Activated CD8-positive, alpha-beta memory T cell treated with anti-CD3 and anti-CD28 coated beads for 4 hours (primary cell): ENCODE measurements around the gene CFAP46.
"Not testable (repeated sequence)": the region's sequence is repeated elsewhere in the genome, so short reads cannot be mapped to it uniquely, and the experiment has no call there.

ENCODE experiments used
- DNase-seq, 2 donors: peaks; one replicate each; pipeline ENCODE4 v3.0.0-alpha.2; 2020; ENCODE audit warnings: low read depth in 2 of 2

CFAP46 gene

DNA sequence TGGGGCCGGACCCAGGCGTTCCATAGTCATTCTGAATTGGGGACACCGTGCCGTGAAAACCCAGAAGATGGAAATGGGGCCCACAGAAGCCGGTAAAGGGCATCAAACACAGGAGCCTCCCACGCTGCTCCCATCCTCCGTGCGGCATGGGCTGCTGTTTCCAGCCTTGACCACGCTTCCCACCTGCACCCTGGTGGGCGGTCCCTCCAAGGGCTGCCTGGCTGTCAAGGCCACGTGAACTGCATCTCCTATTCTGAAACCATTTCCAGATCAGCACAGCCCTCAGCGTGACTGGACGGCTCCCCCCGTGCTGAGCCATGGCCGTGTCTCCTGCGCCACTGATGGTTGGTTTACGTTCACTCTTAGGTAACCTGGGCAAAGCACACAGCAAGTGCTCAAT is 14.1 kb downstream of the CFAP46 start:
- DNase-seq, result no peak

DNA sequence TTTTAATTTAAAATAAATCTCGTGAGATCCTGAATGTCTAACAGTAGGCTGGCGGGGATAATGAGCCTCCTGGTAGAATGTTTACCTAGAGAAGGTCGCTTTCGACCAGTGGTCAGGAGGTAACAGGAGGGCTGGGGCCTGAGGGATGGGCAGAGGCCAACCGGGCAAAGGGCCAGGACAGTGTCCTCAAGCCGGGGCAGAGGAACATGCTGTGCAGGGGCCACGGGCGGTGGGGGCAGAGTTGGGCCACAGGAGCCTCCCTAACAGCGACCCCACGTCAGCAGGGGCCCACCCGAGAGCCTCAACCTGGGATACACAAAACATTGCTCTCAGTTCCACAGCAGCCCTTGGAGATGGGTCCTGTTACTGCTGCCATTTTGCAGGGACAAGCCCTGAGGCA is 14.5 kb downstream of the CFAP46 start:
- no peak for DNase-seq

DNA sequence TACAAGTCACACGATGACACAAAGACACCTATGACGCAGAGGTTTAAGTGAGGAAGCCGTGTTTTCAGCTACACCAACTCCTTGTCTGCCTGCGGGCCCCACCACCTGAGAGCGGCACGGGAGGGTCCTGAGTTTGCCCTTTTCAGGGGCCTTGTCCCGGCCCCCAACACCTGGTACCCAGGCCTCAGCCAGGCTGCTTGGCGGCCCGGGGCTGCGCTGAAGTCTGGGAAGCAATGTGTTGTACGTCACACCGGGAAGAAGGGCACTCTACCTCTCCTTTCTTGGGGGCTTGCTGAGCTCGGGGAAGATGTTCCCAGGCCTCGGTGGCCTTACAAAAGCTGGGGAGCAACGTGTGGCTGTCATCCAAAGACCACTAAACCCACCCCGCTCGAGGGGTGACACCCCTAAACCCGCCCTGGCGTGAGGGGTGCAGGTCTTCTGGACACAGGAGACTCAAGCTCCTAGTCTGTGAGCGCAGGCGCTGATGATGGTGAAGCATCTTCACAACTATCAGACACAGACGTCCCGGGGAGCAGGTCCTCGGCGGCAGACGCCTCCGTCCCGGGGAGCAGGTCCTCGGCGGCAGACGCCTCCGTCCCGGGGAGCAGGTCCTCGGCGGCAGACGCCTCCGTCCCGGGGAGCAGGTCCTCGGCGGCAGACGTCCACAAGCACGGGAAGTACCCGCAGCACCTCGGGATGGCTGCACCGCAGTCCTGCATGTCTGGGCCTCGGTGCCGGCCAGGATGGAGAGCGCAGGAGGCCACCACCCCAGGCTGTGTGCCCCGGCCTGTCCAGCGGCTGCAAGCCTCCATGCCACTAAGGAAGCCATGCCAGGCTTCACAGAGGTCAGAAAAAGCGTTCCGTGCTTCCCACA is 15.4 kb downstream of the CFAP46 start:
- DNase-seq, result no peak

DNA sequence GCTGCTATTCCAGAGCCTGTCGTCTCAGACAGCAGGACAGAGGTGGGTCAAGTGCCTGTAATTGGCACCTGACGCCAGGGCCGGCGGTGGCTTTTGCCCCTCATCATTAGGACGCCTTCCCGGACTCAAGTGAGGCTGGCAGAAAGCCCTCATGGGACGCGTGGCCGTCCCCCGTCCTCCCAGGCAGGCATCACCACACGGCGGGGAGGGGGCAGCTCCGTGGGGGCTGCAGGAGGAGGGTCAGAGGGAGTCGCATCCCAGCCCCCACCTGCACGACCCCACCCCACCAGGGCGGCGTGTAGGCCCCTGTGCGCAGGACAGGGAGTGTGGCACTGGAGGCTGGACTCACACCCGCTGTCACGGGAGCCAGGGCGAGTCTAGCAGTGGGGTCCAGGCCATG is 16.3 kb downstream of the CFAP46 start:
- DNase-seq, result no peak

DNA sequence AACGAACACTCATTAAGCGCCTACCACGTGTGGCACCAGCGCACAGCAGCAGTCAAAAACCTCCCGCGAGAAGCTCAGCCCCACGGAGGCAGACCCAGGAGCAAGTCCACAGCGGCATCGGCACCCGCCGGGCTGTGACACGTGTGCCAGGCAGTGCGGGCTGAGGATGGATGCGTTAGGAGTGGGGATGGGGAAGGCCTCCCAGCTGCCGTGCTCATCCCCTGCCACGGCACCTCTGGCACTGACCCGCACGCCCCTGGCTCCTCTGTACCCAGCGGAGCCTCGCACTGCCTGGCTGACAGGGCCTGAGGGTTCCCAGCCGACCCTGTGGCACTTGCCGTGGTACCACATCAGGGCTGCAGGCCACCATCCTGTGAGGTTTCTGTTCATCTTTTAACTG is 16.8 kb downstream of the CFAP46 start:
- DNase-seq, result no peak

DNA sequence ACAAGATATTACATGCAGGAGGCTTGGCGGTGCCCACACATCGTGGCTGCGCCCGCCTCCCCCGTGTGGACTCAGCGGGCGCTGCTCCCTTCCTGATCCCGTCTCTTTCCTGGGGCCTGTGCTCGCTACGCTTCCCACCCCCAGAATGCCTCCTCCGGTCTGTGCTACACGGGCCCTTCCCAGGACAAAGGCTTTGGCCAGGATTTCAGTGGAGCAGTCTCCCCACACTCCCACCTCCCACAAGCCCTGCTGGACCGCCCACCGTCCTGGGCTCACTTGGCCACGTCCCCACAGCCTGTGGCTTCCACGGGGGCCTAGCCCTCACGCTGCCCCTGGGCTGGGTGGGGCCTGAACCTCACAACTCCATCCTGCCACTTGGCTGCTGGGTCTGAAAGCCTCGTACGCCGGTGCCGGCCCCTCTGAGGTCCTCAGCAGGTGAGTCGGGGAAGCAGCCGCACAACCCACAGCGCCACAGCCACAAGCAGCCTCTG is 17.3 kb downstream of the CFAP46 start:
- no peak for DNase-seq

DNA sequence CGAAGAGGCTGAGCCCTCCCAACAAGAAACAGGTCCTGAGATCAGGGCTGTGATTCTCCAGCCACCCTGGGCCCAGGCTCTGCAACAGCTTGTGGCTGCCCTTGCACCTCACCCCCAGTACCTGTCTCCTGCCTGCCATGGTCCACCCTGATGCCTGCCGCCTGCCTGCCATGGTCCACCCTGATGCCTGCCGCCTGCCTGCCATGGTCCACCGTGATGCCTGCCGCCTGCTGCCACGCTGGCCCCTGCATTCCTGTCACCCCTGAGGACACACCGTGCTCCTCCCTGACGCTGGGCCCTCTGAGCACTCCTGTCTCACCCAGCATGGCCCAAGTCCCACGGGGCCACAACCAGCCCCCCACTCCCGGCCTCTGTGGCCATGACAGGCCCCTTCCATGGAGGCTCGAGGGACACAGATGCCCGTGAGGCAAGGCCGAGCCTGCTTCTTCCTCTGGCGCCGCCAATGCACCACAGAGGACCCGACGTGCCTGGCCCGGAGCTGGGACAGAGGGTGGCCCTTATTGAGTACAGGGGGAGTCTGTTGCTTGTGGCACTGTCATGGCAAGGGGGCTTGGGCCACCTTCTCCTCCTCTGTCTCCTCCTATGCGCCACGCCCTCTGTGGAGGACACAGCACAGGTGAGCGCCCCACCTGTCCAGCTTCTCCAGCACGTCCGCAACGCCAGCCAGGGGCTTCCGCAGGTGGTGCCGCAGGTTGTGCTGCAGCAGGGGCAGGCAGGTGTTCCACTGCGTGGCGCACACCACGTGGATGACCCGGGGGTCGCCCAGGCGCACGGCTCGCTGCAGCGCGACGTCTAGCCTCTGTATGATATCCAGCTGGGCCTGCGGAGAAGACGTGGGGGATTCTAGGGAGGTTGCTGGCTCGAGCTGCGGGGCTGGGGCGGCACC is 18.1 kb downstream of the CFAP46 start:
- DNase-seq, result no peak

DNA sequence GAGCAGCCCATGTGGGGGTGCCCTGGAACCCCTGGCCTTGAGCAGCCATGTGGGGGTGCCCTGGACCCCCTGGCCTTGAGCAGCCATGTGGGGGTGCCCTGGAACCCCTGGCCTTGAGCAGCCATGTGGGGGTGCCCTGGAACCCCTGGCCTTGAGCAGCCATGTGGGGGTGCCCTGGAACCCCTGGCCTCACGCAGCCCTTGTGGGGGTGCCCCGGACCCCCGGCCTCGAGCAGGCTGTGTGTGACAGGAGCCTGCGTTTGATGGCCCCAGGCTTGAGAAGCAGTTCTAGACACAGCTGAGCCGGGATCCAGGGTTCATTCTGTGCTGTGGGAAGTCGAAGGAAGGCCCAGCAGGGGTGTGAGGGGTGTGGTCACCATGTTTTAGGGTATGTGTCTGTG is 19.0 kb downstream of the CFAP46 start:
- not testable (repeated sequence) for DNase-seq

DNA sequence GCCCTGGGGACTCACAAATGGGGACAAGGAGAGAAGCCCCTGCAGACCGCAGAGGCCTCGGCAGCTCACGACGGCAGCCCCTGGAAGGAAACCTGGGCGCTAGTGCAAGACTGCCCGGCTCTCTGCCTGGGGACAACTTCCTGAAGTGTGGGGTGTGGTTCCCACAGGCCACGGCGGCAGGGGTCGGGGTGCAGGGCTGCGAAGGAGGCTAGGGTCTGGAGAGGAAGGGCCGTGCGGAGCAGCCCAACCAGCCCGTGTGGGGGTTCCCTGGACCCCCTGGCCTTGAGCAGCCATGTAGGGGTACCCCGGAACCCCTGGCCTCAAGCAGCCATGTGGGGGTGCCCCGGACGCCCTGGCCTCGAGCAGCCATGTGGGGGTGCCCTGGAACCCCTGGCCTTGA is 19.5 kb downstream of the CFAP46 start:
- DNase-seq, result no peak

DNA sequence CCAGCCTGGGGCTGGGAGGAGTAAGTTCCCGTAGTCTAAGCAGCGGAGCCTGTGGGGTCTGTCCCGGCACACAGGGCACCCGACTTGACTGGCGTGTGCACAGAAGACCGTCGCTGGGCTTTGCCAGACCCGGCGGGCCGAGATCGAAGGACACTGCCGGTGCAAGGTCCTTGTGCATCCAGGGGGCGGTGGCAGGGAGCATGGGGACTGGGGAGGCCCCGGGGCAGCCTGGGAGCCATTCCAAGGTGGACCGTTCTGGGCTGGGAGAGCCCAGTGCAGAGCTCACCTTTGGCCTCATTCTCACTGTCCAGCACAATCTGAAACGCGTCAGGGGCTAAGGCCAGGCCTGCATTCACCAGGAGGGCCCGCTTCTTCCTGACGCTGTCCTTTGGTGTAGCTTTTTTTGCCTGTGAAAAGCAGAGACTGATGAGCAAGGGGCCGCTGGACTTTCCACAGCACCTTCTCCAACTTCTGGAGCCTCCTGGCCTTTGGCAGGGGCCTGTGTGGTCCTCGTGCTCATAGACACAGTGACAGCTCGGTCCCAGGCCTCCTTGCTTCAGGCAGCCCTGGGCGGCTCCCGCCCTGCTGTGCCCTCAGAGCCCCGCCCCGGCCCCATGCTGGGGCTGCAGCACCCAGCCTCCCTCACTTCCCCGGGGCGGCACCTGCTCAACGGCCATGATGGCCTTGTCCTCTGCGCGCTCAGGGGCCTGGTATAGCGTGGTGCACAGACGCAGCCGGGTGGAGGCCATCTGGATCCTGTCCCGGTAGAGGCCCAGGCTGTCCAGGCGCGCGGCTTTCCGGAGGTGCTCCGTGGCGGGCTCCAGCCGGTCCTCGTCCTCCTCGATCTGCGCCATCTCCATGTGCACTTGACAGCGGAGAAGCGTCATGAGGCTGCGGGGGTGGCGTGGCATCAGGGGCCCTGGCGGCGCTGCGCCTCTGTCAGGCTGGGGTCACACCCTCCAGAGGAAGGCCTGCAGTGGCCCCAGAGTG is 20.3 kb downstream of the CFAP46 start:
- no peak for DNase-seq

DNA sequence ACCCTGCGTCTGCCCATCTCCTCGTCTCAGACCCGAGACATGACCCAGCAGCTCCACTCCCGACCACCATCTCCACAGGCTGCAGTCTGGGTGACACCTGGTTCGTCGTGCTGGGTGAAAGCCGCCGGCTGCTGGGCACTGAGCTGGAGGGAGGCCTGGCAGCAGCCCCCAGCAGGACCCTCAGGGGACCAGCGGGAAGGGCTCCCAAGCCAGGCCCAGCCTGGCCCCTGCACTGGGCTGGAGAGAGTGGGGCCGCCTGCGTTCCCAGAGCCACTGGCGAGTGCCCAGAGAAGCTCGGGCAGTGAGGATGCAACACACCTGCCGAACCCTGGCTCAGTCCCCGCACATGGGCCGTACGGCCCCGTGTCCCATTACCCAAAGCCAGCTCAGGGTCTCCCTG is 21.3 kb downstream of the CFAP46 start:
- DNase-seq, result no peak

DNA sequence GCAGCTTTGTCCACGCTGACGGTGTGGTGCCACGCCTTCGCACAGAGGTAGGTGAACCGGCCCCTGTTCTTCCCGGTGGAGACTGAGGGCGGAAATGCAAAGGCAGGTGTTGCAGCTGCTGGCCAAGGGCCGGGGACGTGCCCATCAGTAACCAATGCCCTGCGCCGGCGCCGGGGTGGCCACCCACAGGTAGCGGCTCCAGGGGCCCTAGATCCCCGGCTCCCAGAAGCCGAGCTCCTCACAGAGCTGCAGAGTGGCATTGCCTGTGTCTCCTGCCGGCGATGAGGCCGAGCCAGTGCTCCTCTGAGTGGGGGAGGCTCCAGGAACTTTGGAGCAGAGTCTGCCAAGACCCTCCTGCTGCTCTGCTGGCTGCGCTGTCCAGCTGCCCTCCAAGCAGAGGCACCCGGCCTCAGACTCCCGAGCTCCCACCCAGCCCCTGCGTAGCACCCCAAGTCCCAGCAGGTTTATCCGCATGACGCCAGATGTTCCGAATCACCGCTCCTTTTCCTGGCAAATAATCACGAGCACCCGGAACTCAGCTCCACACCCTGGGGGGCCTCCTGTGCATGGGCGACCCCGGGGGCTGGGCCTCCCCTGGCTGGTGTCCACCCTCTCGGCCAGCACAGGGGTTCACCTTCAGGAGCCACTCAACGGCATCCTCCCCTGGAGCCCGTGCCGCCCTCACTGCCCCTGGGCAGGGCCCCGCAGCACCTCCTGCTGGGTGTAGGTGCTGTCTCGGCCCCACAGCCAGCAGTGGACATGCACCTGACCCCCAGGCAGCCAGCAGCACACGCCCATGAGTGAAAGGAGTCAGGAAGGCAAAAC is 22.1 kb downstream of the CFAP46 start:
- no peak for DNase-seq

DNA sequence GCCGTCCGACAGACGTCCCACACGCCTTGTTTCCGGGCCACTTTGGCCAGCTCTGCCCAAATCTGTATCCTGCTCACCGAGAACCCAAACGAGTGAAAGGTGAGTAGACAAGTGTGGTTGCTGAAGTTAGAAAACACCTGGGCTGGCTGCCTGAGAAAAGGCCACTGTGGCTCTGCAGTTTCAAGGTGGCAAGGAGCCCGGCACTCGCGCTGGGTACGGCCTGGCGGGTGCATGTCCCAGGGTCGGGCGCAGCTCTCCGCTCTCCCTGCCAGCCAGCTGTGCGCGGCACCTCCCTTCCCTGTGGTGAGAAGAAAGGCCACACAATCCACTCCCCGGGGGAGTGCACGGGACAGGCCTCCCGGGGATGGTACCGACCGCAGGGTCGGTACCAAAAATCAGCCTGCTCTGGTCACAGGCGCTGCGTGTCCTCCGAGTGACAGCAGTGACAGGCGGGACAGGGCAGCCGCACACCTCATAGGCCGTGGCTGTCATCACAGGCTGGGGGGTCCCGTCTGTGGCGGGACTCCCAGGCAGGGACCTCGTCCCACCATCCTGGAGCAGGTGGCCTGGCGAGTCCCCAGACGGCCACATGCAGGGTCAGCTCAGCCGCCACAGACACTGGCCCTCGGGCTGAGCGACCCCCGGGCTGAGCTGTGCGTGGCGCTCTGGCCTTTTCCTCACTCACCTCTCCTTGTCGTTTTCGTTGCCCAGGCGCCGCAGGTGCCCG is 22.8 kb downstream of the CFAP46 start:
- no peak for DNase-seq

DNA sequence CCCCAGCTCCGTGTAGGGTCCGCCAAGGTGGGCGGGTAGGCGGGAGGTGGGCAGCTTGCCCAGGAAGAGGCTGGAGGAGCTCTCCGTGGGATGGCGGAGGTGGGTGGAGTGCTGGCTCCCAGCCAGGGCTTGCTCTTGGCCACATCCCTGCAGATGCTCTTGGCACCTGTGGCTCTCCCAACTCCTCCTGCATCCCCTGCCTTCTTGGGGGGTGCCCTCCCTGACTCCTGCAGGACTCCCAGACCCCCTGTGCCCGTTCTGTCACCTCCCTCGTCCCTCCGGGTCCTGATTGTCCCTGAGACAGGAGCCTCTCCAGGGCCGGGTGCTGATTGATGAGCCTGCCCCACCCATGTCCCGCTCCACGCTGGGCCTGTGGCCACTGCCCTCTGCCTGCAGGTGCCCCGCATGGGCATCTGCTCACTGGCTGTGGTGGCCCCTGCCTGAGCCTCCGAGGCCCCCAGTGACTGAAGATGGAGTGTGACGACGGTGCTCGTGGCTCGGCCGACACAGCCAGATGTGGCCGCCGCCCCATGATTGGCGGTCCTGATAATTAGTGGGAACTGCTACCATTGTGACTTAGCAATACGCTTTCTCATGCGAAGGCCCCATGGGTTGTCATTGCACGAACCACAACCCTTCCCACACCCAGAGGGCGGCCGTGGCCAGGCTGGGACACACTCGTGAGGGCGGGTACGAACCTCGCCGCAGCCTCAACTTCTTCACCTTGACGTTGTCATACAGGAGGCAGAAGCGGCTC is 23.6 kb downstream of the CFAP46 start:
- no peak for DNase-seq

DNA sequence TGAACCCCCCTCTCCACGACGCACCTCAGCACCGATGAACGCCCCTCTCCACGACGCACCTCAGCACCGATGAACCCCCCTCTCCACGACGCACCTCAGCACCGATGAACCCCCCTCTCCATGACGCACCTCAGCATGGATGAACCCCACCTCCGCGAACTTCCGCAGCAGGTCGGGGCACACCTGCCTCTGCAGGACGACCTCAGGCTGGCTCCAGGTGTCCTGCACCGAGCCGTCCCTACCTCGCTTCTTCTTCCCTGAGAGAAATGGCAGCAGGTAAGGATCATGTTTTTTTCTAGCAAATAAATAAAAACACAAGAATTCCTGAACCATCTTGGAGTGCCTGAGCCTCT is 24.1 kb downstream of the CFAP46 start:
- DNase-seq, result no peak

DNA sequence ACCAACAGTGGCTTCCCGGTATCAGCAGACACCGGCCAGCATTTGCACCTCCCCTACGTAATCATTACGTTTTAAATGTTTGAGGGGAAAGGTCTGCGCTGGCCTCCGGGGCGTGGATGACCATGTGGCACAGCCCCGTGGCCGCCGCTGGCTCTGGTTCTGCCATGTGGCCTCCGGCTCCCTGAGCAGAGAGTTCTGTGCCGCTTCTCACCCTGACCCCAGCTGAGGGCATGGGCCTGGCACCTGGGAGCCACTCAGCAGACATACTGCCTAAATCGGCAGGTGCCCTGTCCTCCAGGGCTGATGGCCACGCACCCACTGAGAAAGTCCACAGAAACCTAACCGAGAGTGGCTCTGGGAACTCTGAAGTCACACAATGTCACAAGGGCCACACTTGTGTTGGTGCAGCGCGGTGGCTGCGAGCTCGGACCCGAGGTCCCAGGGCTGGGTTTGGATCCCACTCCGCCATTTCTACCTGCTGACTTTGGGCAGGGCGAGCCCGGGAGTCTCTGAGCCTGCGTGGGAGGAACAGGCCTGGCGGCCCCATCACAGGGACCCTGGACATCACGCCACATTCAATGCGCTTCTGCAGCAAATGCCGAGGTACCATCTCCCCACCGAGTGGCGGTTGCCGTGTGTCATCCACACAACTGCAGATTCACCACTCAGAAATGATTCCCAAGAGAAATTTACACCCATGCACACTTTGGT is 25.3 kb downstream of the CFAP46 start:
- DNase-seq, result no peak

DNA sequence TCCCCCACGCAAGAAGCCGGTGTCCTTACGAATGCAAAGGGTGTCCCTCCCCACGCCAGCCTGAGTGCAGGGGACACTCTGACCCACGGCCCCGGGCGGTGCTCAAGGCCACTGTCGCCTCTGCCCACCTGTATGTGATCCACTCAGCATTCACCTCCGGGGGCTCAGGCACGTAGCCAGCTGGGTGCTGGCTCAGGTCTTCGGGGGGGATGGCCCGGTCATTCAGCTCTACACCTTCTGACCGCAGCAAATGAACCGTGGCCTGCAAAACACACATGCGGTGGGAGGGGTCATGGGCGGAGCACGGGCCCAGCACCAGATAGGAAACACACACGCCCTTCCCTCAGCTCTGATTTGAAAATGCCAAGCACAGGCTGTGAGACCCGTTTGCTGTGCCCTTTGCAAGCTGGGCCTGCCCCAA is 25.9 kb downstream of the CFAP46 start:
- no peak for DNase-seq

DNA sequence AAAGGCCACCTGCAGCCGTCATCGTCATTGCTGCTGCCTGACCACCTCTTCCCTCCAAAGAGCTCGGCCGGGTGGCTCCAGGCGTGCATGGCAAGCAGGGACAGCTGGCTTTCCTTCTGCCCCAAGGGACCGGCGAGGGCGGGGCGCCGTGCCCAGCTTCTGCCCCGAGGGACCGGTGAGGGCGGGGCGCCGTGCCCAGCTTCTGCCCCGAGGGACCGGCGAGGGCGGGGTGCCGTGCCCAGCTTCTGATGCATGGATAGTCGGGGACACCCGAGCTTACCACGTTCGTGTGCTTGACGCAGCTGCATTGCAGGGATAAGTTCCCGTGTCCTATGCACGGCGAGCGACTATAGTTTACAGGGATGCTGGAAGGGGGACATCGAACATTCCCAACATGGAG is 27.0 kb downstream of the CFAP46 start:
- DNase-seq, result no peak

DNA sequence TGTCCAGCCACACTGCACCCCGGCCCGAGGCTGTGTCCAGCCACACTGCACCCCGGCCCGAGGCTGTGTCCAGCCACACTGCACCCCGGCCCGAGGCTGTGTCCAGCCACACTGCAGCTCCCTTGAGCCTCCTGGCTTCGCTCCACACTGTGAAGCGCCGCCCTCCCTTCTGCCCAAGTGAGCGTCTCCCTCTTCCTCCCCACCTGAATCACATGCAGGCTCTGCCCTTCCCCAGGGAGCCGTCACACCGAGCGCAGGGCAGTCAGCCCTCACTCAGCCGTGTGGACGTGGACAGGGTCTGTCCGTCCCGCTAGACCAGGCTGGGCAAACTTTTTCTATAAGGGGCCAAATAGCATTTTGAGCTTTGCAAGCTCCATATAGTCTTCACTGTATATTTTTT is 27.6 kb downstream of the CFAP46 start:
- no peak for DNase-seq
